Fibroblast of villous mesenchyme (primary cell): ENCODE results near the gene WIZ. TPM values are rescaled to one million over a fixed set of nuclear protein-coding genes. Genes with fewer than 3 reads are reported as not detected.
"Not testable (repeated sequence)": the region's sequence is repeated elsewhere in the genome, so short reads cannot be mapped to it uniquely, and the experiment has no call there.

Experiments used
- DNase-seq: peaks from one replicate; pipeline ENCODE4 v3.0.0-alpha.2; 2010; ENCODE audit warnings: low read depth
- H3K4me3 ChIP-seq: 2 replicates; pipeline ENCODE4 v1.5.1; 2011; ENCODE audit warnings: low read depth, mild to moderate bottlenecking, low read length
- total RNA-seq: library from RNA; depleted of rRNA; stranded (reverse); fragments of >200 nt; gene quantifications from 2 replicates; pipeline ENCODE4 v1.2.3, GENCODE V29; 2012
- TF ChIP-seq, protein P1 (sequence below): IDR thresholded peaks from 2 replicates; pipeline ENCODE4 v1.5.1; 2012; ENCODE audit warnings: low read depth, mild to moderate bottlenecking, low read length; ENCODE audit not compliant: insufficient read depth

WIZ gene
- total RNA-seq, 1 donor = 7.3 TPM

GRCh38 chr19:15479391-15480345 is 29.9 kb upstream of the WIZ start, which contains the start of gene PGLYRP2:
PGLYRP2 (minus strand) TSS chr19:15479501; CDS start chr19:15479371, 130 bp downstream.
- TF ChIP-seq, protein P1, sequence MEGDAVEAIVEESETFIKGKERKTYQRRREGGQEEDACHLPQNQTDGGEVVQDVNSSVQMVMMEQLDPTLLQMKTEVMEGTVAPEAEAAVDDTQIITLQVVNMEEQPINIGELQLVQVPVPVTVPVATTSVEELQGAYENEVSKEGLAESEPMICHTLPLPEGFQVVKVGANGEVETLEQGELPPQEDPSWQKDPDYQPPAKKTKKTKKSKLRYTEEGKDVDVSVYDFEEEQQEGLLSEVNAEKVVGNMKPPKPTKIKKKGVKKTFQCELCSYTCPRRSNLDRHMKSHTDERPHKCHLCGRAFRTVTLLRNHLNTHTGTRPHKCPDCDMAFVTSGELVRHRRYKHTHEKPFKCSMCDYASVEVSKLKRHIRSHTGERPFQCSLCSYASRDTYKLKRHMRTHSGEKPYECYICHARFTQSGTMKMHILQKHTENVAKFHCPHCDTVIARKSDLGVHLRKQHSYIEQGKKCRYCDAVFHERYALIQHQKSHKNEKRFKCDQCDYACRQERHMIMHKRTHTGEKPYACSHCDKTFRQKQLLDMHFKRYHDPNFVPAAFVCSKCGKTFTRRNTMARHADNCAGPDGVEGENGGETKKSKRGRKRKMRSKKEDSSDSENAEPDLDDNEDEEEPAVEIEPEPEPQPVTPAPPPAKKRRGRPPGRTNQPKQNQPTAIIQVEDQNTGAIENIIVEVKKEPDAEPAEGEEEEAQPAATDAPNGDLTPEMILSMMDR = no peak
- DNase-seq = no peak
- no peak within 1 kb of the TSS for H3K4me3 ChIP-seq

- no peak overlapping the region for H3K4me3 ChIP-seq
- TF ChIP-seq, protein P1 = no peak
- no peak for DNase-seq
Measured at GRCh38 chr19:15476325-15476724, 26.6 kb upstream of the WIZ start.

GRCh38 chr19:15475611-15476010 is 25.9 kb upstream of the WIZ start:
- DNase-seq = no peak
- no peak overlapping the region for H3K4me3 ChIP-seq
- TF ChIP-seq, protein P1 = no peak

GRCh38 chr19:15475169-15475568 is 25.4 kb upstream of the WIZ start:
- DNase-seq = no peak
- TF ChIP-seq, protein P1 = no peak
- H3K4me3 ChIP-seq = no peak overlapping the region

DNA sequence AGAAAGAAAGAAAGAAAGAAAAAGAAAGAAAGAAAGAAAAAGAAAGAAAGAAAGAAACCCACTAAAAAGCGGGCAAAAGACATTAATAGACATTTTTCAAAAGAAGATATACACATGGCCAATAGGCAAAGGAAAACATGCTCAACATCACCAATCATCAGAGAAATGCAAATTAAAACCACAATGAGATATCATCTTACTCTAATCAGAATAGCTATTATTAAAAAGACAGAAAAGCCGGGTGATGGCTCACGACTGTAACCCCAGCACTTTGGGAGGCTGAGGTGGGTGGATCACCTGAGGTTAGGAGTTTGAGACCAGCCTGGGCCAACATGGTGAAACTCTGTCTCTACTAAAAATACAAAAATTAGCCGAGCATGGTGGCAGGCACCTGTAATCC is 24.1 kb upstream of the WIZ start:
- DNase-seq = not testable (repeated sequence)

GRCh38 chr19:15471639-15472101 is 21.9 kb upstream of the WIZ start:
- H3K4me3 ChIP-seq = no peak overlapping the region
- TF ChIP-seq, protein P1 = no peak
- no peak for DNase-seq

More for the DNA sequence above, 24.1 kb upstream of the WIZ start:
- not testable (repeated sequence) for H3K4me3 ChIP-seq

- DNase-seq = no peak
- TF ChIP-seq, protein P1 = no peak
- H3K4me3 ChIP-seq = peak overlapping the region; percentile 40
Measured at GRCh38 chr19:15469513-15470297, 19.9 kb upstream of the WIZ start.
